Left lung (tissue), 14 donors: ENCODE results near the gene FOCAD. TPM values are rescaled to one million over a fixed set of nuclear protein-coding genes. Genes with fewer than 3 reads are reported as not detected.

Experiments
- ATAC-seq: fragments of 200-7000 bp; cut with Tn5 transposase; one replicate; pipeline ENCODE4 v1.9.1; 2020; ENCODE audit warnings: moderate library complexity
- DNase-seq, 4 donors: peaks; one replicate each; pipeline ENCODE4 v3.0.0-alpha.2; 2013 to 2020
- H3K27ac ChIP-seq, 2 donors: fragments of 200-600 bp; sonication (generic) in 1 of 2; one replicate each; pipeline versions ENCODE4 v1.5.0 to v1.8.0; 2020 to 2021
- H3K27me3 ChIP-seq, 2 donors: fragments of 200-600 bp; sonication (generic) in 1 of 2; one replicate each; pipeline versions ENCODE4 v1.5.0 to v1.8.0; 2020 to 2021
- H3K36me3 ChIP-seq, 2 donors: fragments of 200-600 bp; sonication (generic) in 1 of 2; one replicate each; pipeline versions ENCODE4 v1.5.0 to v1.8.0; 2020 to 2021
- H3K4me1 ChIP-seq, 2 donors: fragments of 200-600 bp; one replicate each; pipeline ENCODE4 v1.8.0; 2021
- H3K4me3 ChIP-seq, 2 donors: fragments of 200-600 bp; sonication (generic) in 1 of 2; one replicate each; pipeline versions ENCODE4 v1.5.0 to v1.8.0; 2020 to 2021; ENCODE audit warnings: mild to moderate bottlenecking in 1 of 2
- H3K9me3 ChIP-seq, 2 donors: fragments of 200-600 bp; sonication (generic) in 1 of 2; one replicate each; pipeline versions ENCODE4 v1.5.0 to v1.8.0; 2020 to 2021
- intact Hi-C, 2 donors: fragments of 100-400 bp; cut with DNase I; formaldehyde crosslinking; loops; one replicate each; pipeline versions ENCODE4 v1.11.2 to v1.14.2; 2022
- long read RNA-seq, 12 donors: library from polyadenylated mRNA in 2 of 12; unstranded in 2 of 12; transcript quantifications; one replicate each; pipeline ENCODE4 v2.0.0 and lab custom pipeline, GENCODE V29; 2019 to 2026
- polyA plus RNA-seq, 6 donors: library from polyadenylated mRNA; unstranded; fragments of 120-200 nt; gene quantifications; one replicate each; pipeline ENCODE4 v1.2.1, GENCODE V29; 2013; ENCODE audit not compliant: insufficient read length in 6 of 6
- total RNA-seq, 2 donors: library from RNA; stranded (reverse); fragmentation: NEBNext Ultra II Directional; extraction: Animal tissue kit (Norgen Biotek cat#: 25700); gene quantifications; one replicate each; pipeline ENCODE4 v1.2.1, GENCODE V29; 2021
- TF ChIP-seq, protein P1 (sequence below), 2 donors: fragments of 200-600 bp; sonication (generic) in 1 of 2; IDR thresholded peaks; one replicate each; pipeline versions ENCODE4 v1.5.0 to v1.8.0; 2021; ENCODE audit warnings: antibody characterized with exemption in 2 of 2
- donor health status: DM: no; HTN: yes; CAD: no.
- donor health status: DM: no; HTN: no; CAD: no.

FOCAD gene, protein sequence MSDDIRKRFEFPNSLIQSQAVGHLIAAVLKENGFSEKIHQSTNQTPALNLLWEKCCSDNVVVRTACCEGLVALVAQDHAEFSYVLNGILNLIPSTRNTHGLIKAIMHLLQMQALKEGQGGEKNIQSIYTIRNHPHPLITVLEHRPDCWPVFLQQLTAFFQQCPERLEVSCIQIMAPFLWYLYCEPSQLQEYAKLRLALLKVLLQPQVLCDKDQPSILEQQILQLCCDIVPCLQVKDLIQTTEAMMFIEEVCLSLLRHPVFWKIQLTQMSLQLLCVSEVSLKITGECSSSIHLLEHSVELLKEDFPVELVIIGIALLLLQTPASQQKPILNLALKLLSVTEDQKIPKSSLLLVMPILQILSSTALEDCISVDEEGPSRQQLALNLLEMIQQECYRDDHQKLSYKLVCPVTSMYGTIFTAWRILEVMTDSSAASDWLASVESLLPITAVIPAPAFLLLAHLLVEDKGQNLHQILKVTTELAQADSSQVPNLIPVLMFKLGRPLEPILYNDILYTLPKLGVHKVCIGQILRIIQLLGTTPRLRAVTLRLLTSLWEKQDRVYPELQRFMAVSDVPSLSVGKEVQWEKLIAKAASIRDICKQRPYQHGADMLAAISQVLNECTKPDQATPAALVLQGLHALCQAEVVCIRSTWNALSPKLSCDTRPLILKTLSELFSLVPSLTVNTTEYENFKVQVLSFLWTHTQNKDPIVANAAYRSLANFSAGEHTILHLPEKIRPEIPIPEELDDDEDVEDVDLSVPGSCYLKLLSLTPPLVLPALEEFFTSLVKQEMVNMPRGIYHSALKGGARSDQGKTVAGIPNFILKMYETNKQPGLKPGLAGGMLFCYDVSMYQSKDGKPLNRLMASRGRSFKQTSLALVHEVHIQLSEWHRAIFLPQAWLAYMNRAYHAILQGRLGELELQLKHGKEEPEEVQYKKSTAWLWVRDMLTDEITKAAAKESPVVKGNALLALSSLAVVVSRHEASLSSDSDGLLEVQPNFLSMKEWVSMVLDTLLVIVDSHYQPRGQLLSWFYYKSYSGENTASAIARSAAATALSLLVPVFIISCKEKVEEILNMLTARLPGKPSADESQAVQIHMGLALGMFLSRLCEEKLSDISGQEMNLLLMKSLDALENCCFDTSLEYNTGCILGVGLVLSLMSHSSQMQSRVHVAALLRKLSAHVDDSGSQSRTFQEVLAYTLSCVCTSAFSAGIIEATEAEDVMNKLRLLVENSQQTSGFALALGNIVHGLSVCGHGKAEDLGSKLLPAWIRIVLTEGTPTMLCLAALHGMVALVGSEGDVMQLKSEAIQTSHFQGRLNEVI (N-terminal part only)
- total RNA-seq (10 to 100 TPM; 39.8 to 43.1 TPM), polyA plus RNA-seq (10 to 100 TPM; 23.6 to 31.8 (median 27.9) TPM)
- long read RNA-seq, donor 1, partial matches to known transcripts: 6 of 32 reads
- long read RNA-seq, donor 1, other reads (novel, unspliced or antisense): 23 of 32 reads
- long read RNA-seq, donor 2, full-length matches to known transcripts: 3 of 22 reads
- long read RNA-seq, donor 2, partial matches to known transcripts: 19 of 22 reads
- long read RNA-seq, donor 2, other reads (novel, unspliced or antisense): 0 of 22 reads
- long read RNA-seq, donor 3, partial matches to known transcripts: 12 of 12 reads
- long read RNA-seq, donor 3, other reads (novel, unspliced or antisense): 0 of 12 reads
- long read RNA-seq, donor 4, partial matches to known transcripts: 3 of 8 reads
- long read RNA-seq, donor 4, other reads (novel, unspliced or antisense): 5 of 8 reads
- long read RNA-seq, donor 5, partial matches to known transcripts: 31 of 31 reads
- long read RNA-seq, donor 5, other reads (novel, unspliced or antisense): 0 of 31 reads
- long read RNA-seq, donor 6, partial matches to known transcripts: 13 of 13 reads
- long read RNA-seq, donor 6, other reads (novel, unspliced or antisense): 0 of 13 reads
- long read RNA-seq, donor 7, partial matches to known transcripts: 11 of 11 reads
- long read RNA-seq, donor 7, other reads (novel, unspliced or antisense): 0 of 11 reads
- long read RNA-seq, donor 8, full-length matches to known transcripts: 1 of 26 reads
- long read RNA-seq, donor 8, partial matches to known transcripts: 13 of 26 reads
- long read RNA-seq, donor 8, other reads (novel, unspliced or antisense): 12 of 26 reads
- long read RNA-seq, donor 9: 0 reads
- long read RNA-seq, donor 10, partial matches to known transcripts: 0 of 1 reads
- long read RNA-seq, donor 10, other reads (novel, unspliced or antisense): 1 of 1 reads
- long read RNA-seq, donor 11, full-length matches to known transcripts: 3 of 8 reads
- long read RNA-seq, donor 11, partial matches to known transcripts: 5 of 8 reads
- long read RNA-seq, donor 11, other reads (novel, unspliced or antisense): 0 of 8 reads
- long read RNA-seq, donor 12, partial matches to known transcripts: 0 of 12 reads
- long read RNA-seq, donor 12, other reads (novel, unspliced or antisense): 11 of 12 reads

DNA sequence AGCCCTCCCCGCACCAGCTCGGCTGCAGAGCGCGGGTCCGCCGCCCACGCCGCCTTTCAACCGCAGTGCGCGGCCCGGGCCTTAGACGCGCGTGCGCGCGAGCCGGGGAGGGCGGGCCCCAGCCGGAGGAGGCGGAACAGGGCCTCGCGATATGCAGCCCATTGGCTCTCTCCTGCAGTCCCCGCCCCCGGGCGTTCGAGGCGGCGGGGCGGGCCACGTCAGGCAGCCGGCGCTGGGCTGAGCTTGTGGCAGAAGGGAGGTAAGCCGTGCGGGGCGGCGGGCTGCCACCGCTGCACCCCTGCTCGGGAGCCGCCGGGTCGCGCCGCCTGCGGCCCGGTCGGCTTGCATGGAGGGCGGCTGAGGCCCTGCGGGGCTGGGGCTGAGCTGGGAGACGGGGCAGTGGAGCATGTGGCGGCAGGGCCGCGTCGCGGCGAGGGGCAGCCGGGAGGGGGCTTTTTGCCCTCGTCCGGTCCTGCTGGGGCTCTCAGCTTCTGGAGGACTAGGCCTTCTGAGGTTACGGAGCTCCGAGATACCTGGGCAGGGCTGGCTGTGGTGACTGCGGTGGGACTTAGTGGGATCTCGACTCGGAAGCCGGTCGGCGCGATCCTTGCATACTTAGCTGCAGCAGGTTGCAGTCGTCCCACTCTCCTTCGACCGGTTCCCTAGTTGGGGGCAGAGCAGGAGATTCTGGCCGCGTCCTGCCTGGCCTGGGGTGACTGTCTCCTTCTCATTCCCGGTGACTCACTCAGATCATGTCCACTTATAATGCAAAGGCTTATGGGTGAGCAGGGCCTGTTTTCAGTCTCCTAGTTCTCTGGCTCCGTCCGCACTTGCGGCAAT, at the start of gene FOCAD:
TSS of gene FOCAD (plus strand) at position 225 of the 840 bp plus-strand sequence. CDS start 31,095 bp downstream, outside the sequence.
- TF ChIP-seq, protein P1, sequence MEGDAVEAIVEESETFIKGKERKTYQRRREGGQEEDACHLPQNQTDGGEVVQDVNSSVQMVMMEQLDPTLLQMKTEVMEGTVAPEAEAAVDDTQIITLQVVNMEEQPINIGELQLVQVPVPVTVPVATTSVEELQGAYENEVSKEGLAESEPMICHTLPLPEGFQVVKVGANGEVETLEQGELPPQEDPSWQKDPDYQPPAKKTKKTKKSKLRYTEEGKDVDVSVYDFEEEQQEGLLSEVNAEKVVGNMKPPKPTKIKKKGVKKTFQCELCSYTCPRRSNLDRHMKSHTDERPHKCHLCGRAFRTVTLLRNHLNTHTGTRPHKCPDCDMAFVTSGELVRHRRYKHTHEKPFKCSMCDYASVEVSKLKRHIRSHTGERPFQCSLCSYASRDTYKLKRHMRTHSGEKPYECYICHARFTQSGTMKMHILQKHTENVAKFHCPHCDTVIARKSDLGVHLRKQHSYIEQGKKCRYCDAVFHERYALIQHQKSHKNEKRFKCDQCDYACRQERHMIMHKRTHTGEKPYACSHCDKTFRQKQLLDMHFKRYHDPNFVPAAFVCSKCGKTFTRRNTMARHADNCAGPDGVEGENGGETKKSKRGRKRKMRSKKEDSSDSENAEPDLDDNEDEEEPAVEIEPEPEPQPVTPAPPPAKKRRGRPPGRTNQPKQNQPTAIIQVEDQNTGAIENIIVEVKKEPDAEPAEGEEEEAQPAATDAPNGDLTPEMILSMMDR (IDR thresholded peaks at IDR 0.05): peak in 1 of 2 donors; percentile 23
- Histone ChIP-seq H3K36me3 (no peaks in the 10 kb centered on the region), H3K4me1 (peaks cover 15 to 36% of the 10 kb centered on the region in 2 donors), H3K27me3 (no peaks in the 10 kb centered on the region), H3K4me3 (peak within 1 kb of the TSS; percentile 90 to 93), H3K9me3 (no peaks in the 10 kb centered on the region), H3K27ac (peak within 1 kb of the TSS; percentile 95 to 97)
- ATAC-seq: peak; percentile 98
- DNase-seq: peak; percentile 91 to 99 (median 97)
- intact Hi-C loops: no loop called here

DNA sequence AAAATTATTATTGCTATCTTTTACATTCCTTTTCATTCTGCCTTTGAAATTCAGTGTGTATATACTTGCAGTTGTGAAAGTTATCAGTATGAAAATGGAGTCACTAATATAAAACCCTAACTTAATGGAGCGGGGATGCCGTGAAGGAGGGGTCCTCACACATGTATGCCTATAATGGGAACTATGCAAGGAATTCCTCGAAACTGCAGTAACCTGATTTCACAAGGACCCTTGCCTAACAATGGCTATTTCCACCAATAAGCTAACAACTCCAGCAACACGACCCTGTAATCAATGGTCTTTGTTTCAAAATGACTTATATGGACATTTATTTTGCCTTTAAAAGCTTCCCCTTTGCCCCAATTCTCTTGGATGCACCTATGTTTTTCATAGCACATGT, 49.2 kb upstream of the FOCAD start:
- no peak for DNase-seq
- TF ChIP-seq, protein P1 (IDR thresholded peaks at IDR 0.05): no peak
- Histone ChIP-seq H3K4me1 (no peaks in the 10 kb centered on the region), H3K9me3 (no peaks in the 10 kb centered on the region), H3K27me3 (no peaks in the 10 kb centered on the region), H3K4me3 (no peak overlapping the region), H3K27ac (no peak overlapping the region), H3K36me3 (no peaks in the 10 kb centered on the region)
- intact Hi-C loops: no loop called here
- ATAC-seq: no peak

DNA sequence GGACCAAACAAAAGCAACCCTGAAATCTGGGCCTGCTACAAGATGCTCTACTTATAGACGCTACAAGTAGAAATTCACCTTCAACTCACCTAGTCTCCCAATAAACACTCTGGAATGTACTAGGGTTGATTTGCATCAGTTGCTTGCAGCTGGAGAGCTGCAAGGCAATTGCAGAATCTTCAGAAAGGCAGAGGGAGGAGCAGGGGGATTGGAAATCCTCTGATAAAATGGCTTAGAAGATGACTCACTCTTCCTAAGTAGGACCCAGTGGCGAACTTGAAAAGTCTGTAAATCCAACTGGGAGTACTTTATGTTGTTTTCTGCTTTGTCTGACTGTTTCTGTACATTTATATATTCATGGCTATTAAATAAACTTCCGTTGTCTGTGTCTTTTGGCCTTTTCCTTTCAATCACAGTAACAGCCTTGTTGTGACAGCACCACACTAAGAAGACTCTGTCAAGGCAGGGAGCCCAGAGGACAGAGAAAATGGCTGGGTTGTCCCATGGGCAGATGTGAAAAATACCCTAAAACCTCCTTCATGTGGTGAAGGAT, 47.1 kb upstream of the FOCAD start:
- intact Hi-C loops: no loop called here
- no peak for DNase-seq
- Histone ChIP-seq H3K36me3 (no peaks in the 10 kb centered on the region), H3K4me3 (no peak overlapping the region), H3K27me3 (no peaks in the 10 kb centered on the region), H3K27ac (no peak overlapping the region), H3K4me1 (no peaks in the 10 kb centered on the region), H3K9me3 (no peaks in the 10 kb centered on the region)
- TF ChIP-seq, protein P1 (IDR thresholded peaks at IDR 0.05): no peak
- ATAC-seq: no peak
